AG04449 (cell line): Measurements from ENCODE around the gene MRPL43.

Experiments
- CTCF ChIA-PET: fragments of 350-600 bp; formaldehyde crosslinking; extraction: SDS; loops from one replicate; lab custom pipeline; 2021; ENCODE audit warnings: antibody characterized with exemption; lab: Yijun Ruan, JAX
- POLR2A ChIA-PET: fragments of 400-600, 350-600 bp; formaldehyde crosslinking; extraction: SDS; loops from one replicate; lab custom pipeline; 2020; ENCODE audit warnings: antibody characterized with exemption, inconsistent platforms; lab: Yijun Ruan, JAX
- DNase-seq: peaks from one replicate; pipeline ENCODE4 v3.0.0-alpha.2; 2010; ENCODE audit warnings: low read depth, low spot score
- H3K4me3 ChIP-seq: 2 replicates; pipeline ENCODE4 v1.5.1; 2011; ENCODE audit warnings: low read depth, mild to moderate bottlenecking, control low read depth, low read length
- CTCF ChIP-seq: IDR thresholded peaks from one replicate; pipeline ENCODE4 v1.5.1; 2011; ENCODE audit warnings: mild to moderate bottlenecking, moderate library complexity, low read length, control low read depth, inconsistent platforms; ENCODE audit not compliant: insufficient read depth; ENCODE audit errors: missing control alignments

The MRPL43 gene

GRCh38 chr10:101015582-101015973 is 28.3 kb upstream of the MRPL43 start:
- no peak for DNase-seq
- ChIA-PET POLR2A (interaction anchor here (1.2 to 1.3 kb wide), 3 partner anchors 17 to 46 kb away, joined by 3 to 6 read pairs (median 4); no protein-coding TSS in a partner anchor), CTCF (interaction anchor here (0.7 to 7.3 kb wide), 12 partner anchors 9 to 454 kb away, joined by 3 to 803 read pairs (median 10); partner anchors contain the start of genes KAZALD1, LZTS2, MRPL43 and PDZD7)

GRCh38 chr10:101014966-101015581 is 27.8 kb upstream of the MRPL43 start:
- no peak overlapping the region for H3K4me3 ChIP-seq
- ChIA-PET CTCF (interaction anchor here (0.6 to 7.3 kb wide), 30 partner anchors 9 to 577 kb away, joined by 3 to 803 read pairs (median 4); partner anchors contain the start of genes KAZALD1, LZTS2, MRPL43 and PDZD7), POLR2A (interaction anchor here (1.2 to 2.0 kb wide), 4 partner anchors 15 to 40 kb away, joined by 4 to 16 read pairs (median 5); partner anchors contain the start of gene LZTS2)
- DNase-seq: no peak
- no peak for TF ChIP-seq CTCF

More at GRCh38 chr10:101015582-101015973, 28.3 kb upstream of the MRPL43 start:
- no peak for TF ChIP-seq CTCF
- no peak overlapping the region for H3K4me3 ChIP-seq

GRCh38 chr10:101014230-101014884 is 27.1 kb upstream of the MRPL43 start:
- TF ChIP-seq CTCF: peak; percentile 96
- CTCF ChIA-PET: interaction anchor here (0.6 to 7.3 kb wide), 30 partner anchors 10 to 576 kb away, joined by 3 to 803 read pairs (median 4); partner anchors contain the start of genes KAZALD1, LZTS2, MRPL43 and PDZD7
- H3K4me3 ChIP-seq: no peak overlapping the region
- POLR2A ChIA-PET: interaction anchor here (1.2 to 2.0 kb wide), 4 partner anchors 14 to 39 kb away, joined by 4 to 16 read pairs (median 5); partner anchors contain the start of gene LZTS2
- DNase-seq: no peak

GRCh38 chr10:101013365-101013825 is 26.1 kb upstream of the MRPL43 start:
- ChIA-PET POLR2A (interaction anchor here (2.0 kb wide), 1 partner anchor 13 kb away, joined by 16 read pairs; the partner anchor contains the start of gene LZTS2), CTCF (interaction anchor here (1.3 to 7.3 kb wide), 10 partner anchors 17 to 129 kb away, joined by 3 to 803 read pairs (median 10); partner anchors contain the start of genes KAZALD1, LZTS2, MRPL43 and PDZD7)
- DNase-seq: no peak
- no peak overlapping the region for H3K4me3 ChIP-seq
- TF ChIP-seq CTCF: no peak

GRCh38 chr10:101012525-101013364 is 25.4 kb upstream of the MRPL43 start:
- CTCF ChIA-PET: interaction anchor here (1.0 to 7.4 kb wide), 11 partner anchors 14 to 66 kb away, joined by 3 to 336 read pairs (median 5); partner anchors contain the start of genes LZTS2, PDZD7 and SFXN3
- no peak overlapping the region for H3K4me3 ChIP-seq
- POLR2A ChIA-PET: no interaction called here
- DNase-seq: no peak
- TF ChIP-seq CTCF: peak; percentile 94
